ENCODE results near the gene GTPBP6. TPM values are rescaled to one million over a fixed set of nuclear protein-coding genes. Genes with fewer than 3 reads are reported as not detected.
"Not testable (repeated sequence)": the region's sequence is repeated elsewhere in the genome, so short reads cannot be mapped to it uniquely, and the experiment has no call there.

GTPBP6 gene
- total RNA-seq, 1 donor, result 34.4 TPM

DNA sequence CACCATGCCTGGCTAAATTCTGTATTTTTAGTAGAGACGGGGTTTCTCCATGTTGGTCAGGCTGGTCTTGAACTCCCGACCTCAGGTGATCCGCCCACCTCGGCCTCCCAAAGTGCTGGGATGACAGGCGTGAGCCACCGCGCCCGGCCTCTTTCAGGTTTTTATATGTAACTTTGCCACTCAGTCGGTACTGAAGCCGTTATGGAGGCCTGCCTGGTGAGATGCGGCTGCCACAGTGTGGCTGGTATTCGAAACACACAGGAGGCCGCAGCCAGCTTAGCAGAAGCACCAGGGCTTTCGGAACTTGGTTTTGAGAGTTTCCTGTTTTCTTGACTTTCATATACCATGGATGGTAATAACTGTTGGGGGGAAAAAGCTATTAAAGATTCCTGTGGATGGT, 6.1 kb upstream of the GTPBP6 start:
- peaks cover 11% of the 10 kb centered on the region for H3K4me1 ChIP-seq (ENCODE audit: insufficient read depth, low read length)
- H3K4me2 ChIP-seq (ENCODE audit: insufficient read depth, low read length); H3K79me2 ChIP-seq (ENCODE audit: insufficient read depth, low read length); H3K4me3 ChIP-seq (ENCODE audit: insufficient read depth, low read length); H3K36me3 ChIP-seq (ENCODE audit: insufficient read depth, low read length); H4K20me1 ChIP-seq (ENCODE audit: insufficient read depth, low read length); H3K27me3 ChIP-seq (ENCODE audit: insufficient read depth, low read length); H3K9me3 ChIP-seq (ENCODE audit: low read depth, low read length); H3K27ac ChIP-seq (ENCODE audit: low read depth, low read length); DNase-seq (ENCODE audit: insufficient read length, low spot score, missing footprints); H2AFZ ChIP-seq (ENCODE audit: low read length): not testable (repeated sequence)
- TF ChIP-seq, protein P1, sequence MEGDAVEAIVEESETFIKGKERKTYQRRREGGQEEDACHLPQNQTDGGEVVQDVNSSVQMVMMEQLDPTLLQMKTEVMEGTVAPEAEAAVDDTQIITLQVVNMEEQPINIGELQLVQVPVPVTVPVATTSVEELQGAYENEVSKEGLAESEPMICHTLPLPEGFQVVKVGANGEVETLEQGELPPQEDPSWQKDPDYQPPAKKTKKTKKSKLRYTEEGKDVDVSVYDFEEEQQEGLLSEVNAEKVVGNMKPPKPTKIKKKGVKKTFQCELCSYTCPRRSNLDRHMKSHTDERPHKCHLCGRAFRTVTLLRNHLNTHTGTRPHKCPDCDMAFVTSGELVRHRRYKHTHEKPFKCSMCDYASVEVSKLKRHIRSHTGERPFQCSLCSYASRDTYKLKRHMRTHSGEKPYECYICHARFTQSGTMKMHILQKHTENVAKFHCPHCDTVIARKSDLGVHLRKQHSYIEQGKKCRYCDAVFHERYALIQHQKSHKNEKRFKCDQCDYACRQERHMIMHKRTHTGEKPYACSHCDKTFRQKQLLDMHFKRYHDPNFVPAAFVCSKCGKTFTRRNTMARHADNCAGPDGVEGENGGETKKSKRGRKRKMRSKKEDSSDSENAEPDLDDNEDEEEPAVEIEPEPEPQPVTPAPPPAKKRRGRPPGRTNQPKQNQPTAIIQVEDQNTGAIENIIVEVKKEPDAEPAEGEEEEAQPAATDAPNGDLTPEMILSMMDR (IDR thresholded peaks at IDR 0.05; ENCODE audit: extremely low read depth, low read depth, low read length), result peak; percentile 7

DNA sequence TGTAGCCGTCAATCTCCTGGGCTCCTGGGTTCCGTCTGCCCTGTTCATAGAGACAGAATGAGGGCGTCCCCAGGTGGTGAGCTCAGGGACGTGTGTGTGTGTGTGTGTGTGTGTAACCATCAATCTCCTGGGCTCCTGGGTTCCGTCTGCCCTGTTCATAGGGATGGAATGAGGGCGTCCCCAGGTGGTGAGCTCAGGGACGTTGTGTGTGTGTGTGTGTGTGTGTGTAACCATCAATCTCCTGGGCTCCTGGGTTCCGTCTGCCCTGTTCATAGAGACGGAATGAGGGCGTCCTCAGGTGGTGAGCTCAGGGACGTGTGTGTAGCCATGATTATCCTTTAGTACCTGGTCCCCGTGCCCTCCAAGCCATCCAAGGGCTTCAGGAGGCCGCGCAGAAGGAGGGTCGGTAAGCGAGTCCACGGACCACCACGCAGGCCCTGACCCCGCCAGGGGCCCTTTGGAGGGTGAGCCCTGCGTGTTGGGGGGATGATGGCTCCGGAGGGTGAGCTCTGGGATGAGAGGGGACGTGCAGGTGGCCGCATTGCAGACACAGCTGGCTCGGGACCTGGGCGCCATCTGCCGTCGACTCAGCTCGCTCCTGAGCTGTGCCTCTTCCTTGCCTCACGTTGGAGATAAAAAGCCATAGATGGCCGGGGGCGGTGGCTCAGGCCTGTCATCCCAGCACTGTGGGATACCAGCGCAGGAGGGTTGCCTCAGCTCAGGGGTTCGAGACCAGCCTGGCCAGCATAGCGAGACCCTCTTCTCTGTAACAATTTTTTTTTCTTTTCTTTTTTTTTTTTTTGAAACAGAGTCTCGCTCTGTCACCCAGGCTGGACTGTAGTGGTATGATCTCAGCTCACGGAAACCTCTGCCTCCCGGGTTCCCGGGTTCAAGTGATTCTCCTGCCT, 5.4 kb upstream of the GTPBP6 start:
- Histone ChIP-seq H3K9me3 (ENCODE audit: low read depth, low read length) (no peaks in the 10 kb centered on the region), H3K4me2 (ENCODE audit: insufficient read depth, low read length) (no peak overlapping the region), H3K27ac (ENCODE audit: low read depth, low read length) (no peak overlapping the region), H3K79me2 (ENCODE audit: insufficient read depth, low read length) (peaks cover 7% of the 10 kb centered on the region), H2AFZ (ENCODE audit: low read length) (no peak overlapping the region), H3K27me3 (ENCODE audit: insufficient read depth, low read length) (no peaks in the 10 kb centered on the region), H3K36me3 (ENCODE audit: insufficient read depth, low read length) (no peaks in the 10 kb centered on the region), H3K4me3 (ENCODE audit: insufficient read depth, low read length) (no peak overlapping the region), H3K4me1 (ENCODE audit: insufficient read depth, low read length) (peaks cover 11% of the 10 kb centered on the region), H4K20me1 (ENCODE audit: insufficient read depth, low read length) (peaks cover 3% of the 10 kb centered on the region)
- TF ChIP-seq, protein P1 (IDR thresholded peaks at IDR 0.05; ENCODE audit: extremely low read depth, low read depth, low read length), result no peak
- no peak for DNase-seq (ENCODE audit: insufficient read length, low spot score, missing footprints)

DNA sequence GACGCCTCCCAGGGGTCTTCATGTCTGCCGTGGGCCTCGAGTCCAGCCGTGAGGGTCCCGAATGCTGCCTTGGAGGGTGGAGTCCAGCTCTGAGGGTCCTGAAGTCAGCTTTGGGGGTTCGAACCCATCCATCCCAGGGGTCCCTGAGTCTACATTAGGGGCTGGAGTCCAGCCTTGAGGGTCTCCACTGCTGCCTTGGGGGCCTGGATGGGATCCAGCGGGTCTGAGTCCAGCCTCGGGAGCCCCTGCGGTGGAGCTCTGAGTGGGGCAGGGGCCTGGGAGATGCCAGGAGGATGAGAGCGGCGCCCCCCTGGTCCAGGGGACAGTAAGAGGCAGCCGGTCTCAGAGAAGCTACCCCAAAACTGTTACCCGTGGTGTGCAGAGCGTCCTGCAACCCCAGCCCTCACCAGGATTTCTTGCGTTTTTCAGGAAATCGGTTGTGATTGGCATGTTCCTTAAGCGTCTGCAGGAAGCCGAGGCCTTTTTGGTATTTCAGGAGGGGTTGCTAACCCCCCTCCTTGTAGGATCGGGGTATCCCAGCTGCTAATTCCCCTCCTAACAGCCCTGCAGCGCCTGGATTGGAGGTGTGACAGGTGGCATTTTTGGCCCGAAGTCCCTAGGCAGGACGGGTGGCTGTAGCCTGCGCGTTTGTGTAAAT, 1.7 kb upstream of the GTPBP6 start:
- Histone ChIP-seq H3K4me2 (ENCODE audit: insufficient read depth, low read length) (peak overlapping the region; percentile 95), H3K4me1 (ENCODE audit: insufficient read depth, low read length) (peaks cover 11% of the 10 kb centered on the region), H3K79me2 (ENCODE audit: insufficient read depth, low read length) (peaks cover 18% of the 10 kb centered on the region), H4K20me1 (ENCODE audit: insufficient read depth, low read length) (peaks cover 3% of the 10 kb centered on the region), H3K27me3 (ENCODE audit: insufficient read depth, low read length) (no peaks in the 10 kb centered on the region), H3K9me3 (ENCODE audit: low read depth, low read length) (no peaks in the 10 kb centered on the region), H3K27ac (ENCODE audit: low read depth, low read length) (peak overlapping the region; percentile 28), H3K36me3 (ENCODE audit: insufficient read depth, low read length) (peaks cover 2% of the 10 kb centered on the region), H2AFZ (ENCODE audit: low read length) (peak overlapping the region; percentile 47), H3K4me3 (ENCODE audit: insufficient read depth, low read length) (peak overlapping the region; percentile 93)
- TF ChIP-seq, protein P1 (IDR thresholded peaks at IDR 0.05; ENCODE audit: extremely low read depth, low read depth, low read length), result no peak
- DNase-seq (ENCODE audit: insufficient read length, low spot score, missing footprints), result no peak

DNA sequence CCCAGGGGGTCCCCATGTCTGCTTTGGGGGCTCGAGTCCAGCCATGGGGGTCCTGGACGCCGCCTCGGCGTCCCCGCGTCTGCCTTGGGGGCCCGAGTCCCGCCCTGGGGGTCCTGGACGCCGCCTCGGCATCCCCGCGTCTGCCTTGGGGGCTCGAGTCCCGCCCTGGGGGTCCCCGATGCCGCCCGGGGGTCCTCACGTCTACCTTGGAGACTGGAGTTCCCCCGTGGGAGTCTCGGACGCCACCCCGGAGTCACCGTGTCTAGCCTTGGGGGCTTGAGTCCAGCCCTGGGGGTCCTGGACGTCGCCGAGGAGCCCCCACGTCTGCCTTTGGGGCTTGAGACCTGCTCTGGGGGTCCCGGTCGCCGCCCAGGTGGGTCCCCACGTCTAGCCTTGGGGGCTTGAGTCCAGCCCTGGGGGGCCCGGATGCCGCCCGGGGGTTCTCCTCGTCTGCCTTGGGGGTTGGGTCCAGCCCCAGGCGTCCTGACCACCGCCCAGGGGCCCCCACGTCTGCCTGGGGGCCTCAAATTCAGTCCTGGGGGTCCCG, 1.1 kb upstream of the GTPBP6 start:
- no peaks in the 10 kb centered on the region for H3K9me3 ChIP-seq (ENCODE audit: low read depth, low read length)
- H3K4me1 ChIP-seq (ENCODE audit: insufficient read depth, low read length), result peaks cover 11% of the 10 kb centered on the region
- H3K36me3 ChIP-seq (ENCODE audit: insufficient read depth, low read length), result peaks cover 2% of the 10 kb centered on the region
- peak overlapping the region; percentile 71 for H3K27ac ChIP-seq (ENCODE audit: low read depth, low read length)
- H3K4me3 ChIP-seq (ENCODE audit: insufficient read depth, low read length), result peak overlapping the region; percentile 93
- H3K79me2 ChIP-seq (ENCODE audit: insufficient read depth, low read length), result peaks cover 18% of the 10 kb centered on the region
- H2AFZ ChIP-seq (ENCODE audit: low read length), result peak overlapping the region; percentile 62
- TF ChIP-seq, protein P1 (IDR thresholded peaks at IDR 0.05; ENCODE audit: extremely low read depth, low read depth, low read length), result no peak
- no peaks in the 10 kb centered on the region for H3K27me3 ChIP-seq (ENCODE audit: insufficient read depth, low read length)
- DNase-seq (ENCODE audit: insufficient read length, low spot score, missing footprints), result no peak
- H3K4me2 ChIP-seq (ENCODE audit: insufficient read depth, low read length), result peak overlapping the region; percentile 95
- peaks cover 3% of the 10 kb centered on the region for H4K20me1 ChIP-seq (ENCODE audit: insufficient read depth, low read length)

Data from osteoblast (primary cell).